DND-41 (cell line): ENCODE measurements around the gene KDSR.

Experiments
- ATAC-seq: fragments of 200-7000 bp; cut with Tn5 transposase; 3 replicates; pipeline ENCODE4 v1.9.1; 2021; ENCODE audit warnings: low read depth; ENCODE audit not compliant: insufficient read depth
- DNase-seq: peaks from one replicate; pipeline ENCODE4 v3.0.0-alpha.2; 2020
- H2AFZ ChIP-seq: 2 replicates; pipeline ENCODE4 v1.6.0; 2012; ENCODE audit warnings: low read depth, low read length
- H3K27ac ChIP-seq: 2 replicates; pipeline ENCODE4 v1.5.1; 2012; ENCODE audit warnings: low read length, inconsistent platforms
- H3K27me3 ChIP-seq: fragments of 200-600 bp; sonication (generic); 2 replicates; pipeline ENCODE4 v1.6.0; 2012; ENCODE audit warnings: low read length, mild to moderate bottlenecking, inconsistent platforms; ENCODE audit not compliant: insufficient read depth, poor library complexity
- H3K36me3 ChIP-seq: 2 replicates; pipeline ENCODE4 v1.5.1; 2012; ENCODE audit warnings: low read length, inconsistent platforms; ENCODE audit not compliant: insufficient read depth
- H3K4me1 ChIP-seq: 2 replicates; pipeline ENCODE4 v1.5.1; 2012; ENCODE audit warnings: mild to moderate bottlenecking, low read length; ENCODE audit not compliant: insufficient read depth
- H3K4me2 ChIP-seq: 2 replicates; pipeline ENCODE4 v1.6.0; 2012; ENCODE audit warnings: mild to moderate bottlenecking, moderate library complexity, low read length, inconsistent platforms; ENCODE audit not compliant: insufficient read depth
- H3K4me3 ChIP-seq, 2 experiments: fragments of 200-600 bp in 1 of 2; shearing (Covaris generic) in 1 of 2; 2 replicates each; pipeline ENCODE4 v1.5.1; 2012 to 2016; ENCODE audit warnings: inconsistent platforms in 2 of 2, low read length in 2 of 2, mild to moderate bottlenecking in 2 of 2, low read depth in 1 of 2, moderate library complexity in 1 of 2
- H3K79me2 ChIP-seq: 2 replicates; pipeline ENCODE4 v1.6.0; 2012; ENCODE audit warnings: low read length, inconsistent platforms; ENCODE audit not compliant: insufficient read depth
- H3K9ac ChIP-seq: 2 replicates; pipeline ENCODE4 v1.6.0; 2012; ENCODE audit warnings: low read depth, mild to moderate bottlenecking, inconsistent platforms, low read length, moderate library complexity
- H3K9me3 ChIP-seq: 2 replicates; pipeline ENCODE4 v1.5.1; 2012; ENCODE audit warnings: low read length, moderate library complexity, mild to moderate bottlenecking, inconsistent platforms; ENCODE audit not compliant: insufficient read depth, severe bottlenecking
- H4K20me1 ChIP-seq: 2 replicates; pipeline ENCODE4 v1.6.0; 2012; ENCODE audit warnings: low read length; ENCODE audit not compliant: insufficient read depth
- CTCF ChIP-seq: IDR thresholded peaks from 2 replicates; pipeline ENCODE4 v1.5.1; 2012; ENCODE audit warnings: borderline replicate concordance, low read length, moderate library complexity, mild to moderate bottlenecking; ENCODE audit not compliant: poor library complexity, severe bottlenecking; ENCODE audit errors: extremely low read depth
- EZH2 ChIP-seq: IDR thresholded peaks from 3 replicates; pipeline ENCODE4 v1.6.1; 2012; ENCODE audit warnings: borderline replicate concordance, low read depth, mild to moderate bottlenecking, moderate library complexity, low read length, inconsistent platforms; ENCODE audit not compliant: severe bottlenecking

The KDSR gene

GRCh38 chr18:63315876-63316275, 51.1 kb downstream of the KDSR start:
- H3K9ac ChIP-seq = peak overlapping the region; percentile 78
- peaks cover 56% of the 10 kb centered on the region for H3K36me3 ChIP-seq
- TF ChIP-seq CTCF (no peak), EZH2 (no peak)
- no peak for DNase-seq
- peak overlapping the region; percentile 57; the same call in 1 of the 2 replicates for H3K27ac ChIP-seq
- no peaks in the 10 kb centered on the region for H3K27me3 ChIP-seq
- H3K9me3 ChIP-seq = no peaks in the 10 kb centered on the region
- peaks cover 74% of the 10 kb centered on the region for H4K20me1 ChIP-seq
- H3K4me1 ChIP-seq = peaks cover 70% of the 10 kb centered on the region
- no peak overlapping the region for H2AFZ ChIP-seq
- ATAC-seq = no peak
- peaks cover 96% of the 10 kb centered on the region for H3K79me2 ChIP-seq
- peak overlapping the region; percentile 75 to 95; a peak in 3 of 4 replicates for H3K4me3 ChIP-seq
- peak overlapping the region; percentile 84 for H3K4me2 ChIP-seq

- Histone ChIP-seq H3K9ac (peak overlapping the region; percentile 78; the same call in 1 of the 2 replicates), H3K9me3 (no peaks in the 10 kb centered on the region), H3K4me2 (peak overlapping the region; percentile 84), H3K4me3 (peak overlapping the region; percentile 9 to 75; a peak in 3 of 4 replicates), H3K79me2 (peaks cover 96% of the 10 kb centered on the region), H3K27me3 (no peaks in the 10 kb centered on the region), H4K20me1 (peaks cover 81% of the 10 kb centered on the region), H2AFZ (no peak overlapping the region), H3K27ac (peak overlapping the region; percentile 30; the same call in 1 of the 2 replicates), H3K36me3 (peaks cover 60% of the 10 kb centered on the region), H3K4me1 (peaks cover 73% of the 10 kb centered on the region)
- ATAC-seq (0 out of 3 replicates have a peak, but pooled peaks have one; percentile 6), DNase-seq (peak; percentile 18)
- no peak for TF ChIP-seq EZH2
- TF ChIP-seq CTCF = no peak
Measured at GRCh38 chr18:63315131-63315662, 51.8 kb downstream of the KDSR start.

GRCh38 chr18:63314062-63314790, 52.8 kb downstream of the KDSR start:
- Histone ChIP-seq H3K4me2 (peak overlapping the region; percentile 84), H3K27ac (no peak overlapping the region), H3K4me1 (peaks cover 80% of the 10 kb centered on the region), H3K4me3 (peak overlapping the region in 1 of 2 experiments; percentile 75; a peak in 2 of 4 replicates), H2AFZ (no peak overlapping the region), H3K9me3 (no peaks in the 10 kb centered on the region), H4K20me1 (peaks cover 89% of the 10 kb centered on the region), H3K27me3 (no peaks in the 10 kb centered on the region), H3K9ac (peak overlapping the region; percentile 78; the same call in 1 of the 2 replicates), H3K79me2 (peaks cover 99% of the 10 kb centered on the region), H3K36me3 (peaks cover 67% of the 10 kb centered on the region)
- DNase-seq (no peak), ATAC-seq (no peak)
- TF ChIP-seq EZH2 = no peak
- no peak for TF ChIP-seq CTCF
